Measurements from ENCODE around the gene OVCH1.

GRCh38 chr12:29416748-29417147 lies 80.7 kb downstream of the OVCH1 start:
- no peak for TF ChIP-seq CREB5 (CRISPR knock-in tag; IDR thresholded peaks at IDR 0.05; ENCODE audit: low read depth)
- no peak for TF ChIP-seq ESRRG (CRISPR knock-in tag; IDR thresholded peaks at IDR 0.05)
- no peak for TF ChIP-seq OSR1 (CRISPR knock-in tag; IDR thresholded peaks at IDR 0.05)
- no peak for TF ChIP-seq ZFP30 (CRISPR knock-in tag; IDR thresholded peaks at IDR 0.05)
- no peak for TF ChIP-seq CSDC2 (CRISPR knock-in tag; IDR thresholded peaks at IDR 0.05)
- no peak for TF ChIP-seq PATZ1 (CRISPR knock-in tag; IDR thresholded peaks at IDR 0.05; ENCODE audit: borderline replicate concordance)
- TF ChIP-seq ARNTL (CRISPR knock-in tag; IDR thresholded peaks at IDR 0.05; ENCODE audit: borderline replicate concordance, low read depth), result no peak
- no peak for TF ChIP-seq ZFP3 (CRISPR knock-in tag; IDR thresholded peaks at IDR 0.05)
- TF ChIP-seq TOX (CRISPR knock-in tag; IDR thresholded peaks at IDR 0.05; ENCODE audit: borderline replicate concordance), result no peak
- TF ChIP-seq CSRNP3 (CRISPR knock-in tag; IDR thresholded peaks at IDR 0.05), result no peak
